Activated CD8-positive, alpha-beta memory T cell treated with anti-CD3 and anti-CD28 coated beads for 24 hours (primary cell): ENCODE measurements around the gene PRPF19.

Experiments used
- DNase-seq: peaks from one replicate; pipeline ENCODE4 v3.0.0-alpha.2; 2020

The PRPF19 gene

GRCh38 chr11:60854847-60855725, 51.3 kb downstream of the PRPF19 start:
- DNase-seq: no peak

- no peak for DNase-seq
These were observed 52.1 kb downstream of the PRPF19 start for GRCh38 chr11:60854140-60854846.

- DNase-seq: no peak
These were observed 53.1 kb downstream of the PRPF19 start for GRCh38 chr11:60852982-60853950.

GRCh38 chr11:60852117-60852981, 54.0 kb downstream of the PRPF19 start:
- no peak for DNase-seq

GRCh38 chr11:60851327-60852104, 54.9 kb downstream of the PRPF19 start:
- no peak for DNase-seq

GRCh38 chr11:60849641-60850520, 56.5 kb downstream of the PRPF19 start:
- no peak for DNase-seq

- DNase-seq: no peak
These were observed 57.7 kb downstream of the PRPF19 start for GRCh38 chr11:60848714-60849151.

- DNase-seq: no peak
These were observed 58.5 kb downstream of the PRPF19 start for GRCh38 chr11:60847896-60848295.

GRCh38 chr11:60847281-60847680, 59.1 kb downstream of the PRPF19 start:
- no peak for DNase-seq

- no peak for DNase-seq
These were observed 61.0 kb downstream of the PRPF19 start for GRCh38 chr11:60845338-60845737.

GRCh38 chr11:60844870-60845221, 61.5 kb downstream of the PRPF19 start:
- no peak for DNase-seq

GRCh38 chr11:60844045-60844869, 62.1 kb downstream of the PRPF19 start:
- DNase-seq: no peak

- no peak for DNase-seq
These were observed 63.5 kb downstream of the PRPF19 start for GRCh38 chr11:60842668-60843600.

- peak; percentile 100 for DNase-seq
These were observed 64.4 kb downstream of the PRPF19 start, which contains the start of gene CCDC86 for GRCh38 chr11:60841797-60842667. TSS of gene CCDC86 (plus strand) at chr11:60842113. CDS start at chr11:60842125, 12 bp downstream.
